GM19468 (cell line): ENCODE data around the gene CFDP1.

Experiments
- ATAC-seq: cut with Tn5 transposase; IDR thresholded peaks from one replicate; pipeline ENCODE4 v1.9.1; 2021; ENCODE audit warnings: mild to moderate bottlenecking, moderate library complexity, moderate number of reproducible peaks; ENCODE audit not compliant: unreplicated experiment; ENCODE audit errors: extremely low read depth

Gene CFDP1

GRCh38 chr16:75244844-75245758 lies 188.2 kb downstream of the CFDP1 start:
- no peak for ATAC-seq

GRCh38 chr16:75244225-75244809 lies 189.0 kb downstream of the CFDP1 start:
- no peak for ATAC-seq
